Measurements from ENCODE around the gene PGAP6.
"Not testable (repeated sequence)": the region's sequence is repeated elsewhere in the genome, so short reads cannot be mapped to it uniquely, and the experiment has no call there.

PGAP6 gene

DNA sequence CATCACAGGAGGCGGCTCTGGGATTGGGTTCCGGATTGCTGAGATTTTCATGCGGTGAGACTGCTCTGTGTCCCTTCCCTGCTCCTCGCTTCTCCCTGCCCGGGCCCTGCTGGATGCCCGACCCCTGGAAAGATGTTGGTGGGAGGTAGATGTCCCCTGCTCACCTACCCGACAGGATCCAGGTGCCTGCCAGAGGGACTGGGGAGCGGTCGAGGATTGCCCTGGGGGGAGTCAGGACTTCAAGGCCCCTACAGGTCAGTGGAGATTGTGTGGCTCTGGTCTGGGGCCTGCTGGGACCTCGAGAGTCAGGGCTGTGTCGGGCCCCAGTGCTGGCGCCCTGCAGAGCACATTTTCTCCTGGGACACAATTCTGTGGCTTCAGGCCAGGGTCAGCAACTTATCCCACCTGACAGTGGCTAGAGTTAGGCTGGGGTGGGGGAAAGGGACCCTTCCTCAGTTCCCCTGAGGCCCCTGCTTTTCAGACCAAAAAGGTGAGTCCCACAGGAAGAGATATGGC is 23.3 kb upstream of the PGAP6 start:
- in situ Hi-C loops (cut with MboI; ENCODE audit: low sequenced_read_pairs) = no loop called here

DNA sequence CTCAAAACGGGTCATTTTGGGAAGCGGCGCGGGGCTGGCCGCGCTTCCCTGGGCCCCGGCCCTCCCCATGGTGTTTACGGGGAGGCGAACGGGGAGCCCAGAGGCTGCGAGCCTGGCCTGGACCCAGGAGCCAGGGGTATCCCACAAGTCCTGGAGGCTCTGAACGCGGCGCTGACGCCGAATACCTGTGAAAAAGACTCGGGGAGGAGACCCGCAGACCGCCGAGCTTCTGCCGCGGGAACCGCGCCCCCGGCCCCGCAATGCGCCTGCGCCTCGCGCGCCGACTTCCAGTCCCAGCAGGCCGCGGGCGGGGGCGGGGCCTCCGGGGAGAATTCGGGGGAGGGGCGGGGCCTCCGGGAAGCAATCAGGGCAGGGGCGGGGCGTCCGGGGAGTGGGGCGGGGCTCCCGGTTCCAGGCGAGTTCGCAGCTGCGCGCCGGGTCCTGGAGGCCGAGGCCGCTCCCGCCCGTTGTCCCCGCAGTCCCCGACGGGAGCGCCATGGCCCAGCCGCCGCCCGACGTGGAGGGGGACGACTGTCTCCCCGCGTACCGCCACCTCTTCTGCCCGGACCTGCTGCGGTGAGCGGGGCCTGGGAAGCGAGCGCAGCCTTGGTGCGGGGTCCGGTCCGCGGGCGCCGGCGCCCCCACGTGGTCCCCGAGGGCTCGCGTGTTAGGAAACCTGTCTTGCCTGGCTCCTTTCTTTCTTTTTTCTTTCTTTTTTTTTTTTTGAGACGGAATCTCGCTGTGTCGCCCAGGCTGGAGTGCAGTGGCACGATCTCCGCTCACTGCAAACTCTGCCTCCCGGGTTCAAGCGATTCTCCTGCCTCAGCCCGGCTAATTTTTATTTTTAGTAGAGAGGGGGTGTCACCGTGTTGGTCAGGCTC is 19.9 kb upstream of the PGAP6 start, which contains the start of gene DECR2:
DECR2 (plus strand) TSS at position 418 of the 881 bp plus-strand sequence; CDS start at position 497, 79 bp downstream.
- in situ Hi-C loops (cut with MboI; ENCODE audit: low sequenced_read_pairs) = no loop called here

DNA sequence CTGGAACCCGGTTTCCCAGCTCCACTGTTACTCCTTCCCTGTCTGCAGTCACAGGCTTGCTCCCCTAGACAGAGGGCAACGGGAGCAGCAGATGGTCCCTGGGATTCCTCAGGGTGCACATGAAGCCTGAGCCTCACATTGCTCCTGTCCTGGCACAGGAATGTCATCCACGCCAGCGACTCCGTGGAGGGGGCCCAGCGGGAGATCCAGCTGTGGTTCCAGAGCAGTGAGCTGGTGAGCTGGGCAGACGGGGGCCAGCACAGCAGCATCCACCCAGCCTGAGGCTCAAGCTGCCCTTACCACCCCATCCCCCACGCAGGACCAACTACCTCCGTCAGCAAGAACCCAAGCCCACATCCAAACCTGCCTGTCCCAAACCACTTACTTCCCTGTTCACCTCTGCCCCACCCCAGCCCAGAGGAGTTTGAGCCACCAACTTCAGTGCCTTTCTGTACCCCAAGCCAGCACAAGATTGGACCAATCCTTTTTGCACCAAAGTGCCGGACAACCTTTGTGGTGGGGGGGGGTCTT is 18.3 kb upstream of the PGAP6 start:
- in situ Hi-C loops (cut with MboI; ENCODE audit: low sequenced_read_pairs) = no loop called here

DNA sequence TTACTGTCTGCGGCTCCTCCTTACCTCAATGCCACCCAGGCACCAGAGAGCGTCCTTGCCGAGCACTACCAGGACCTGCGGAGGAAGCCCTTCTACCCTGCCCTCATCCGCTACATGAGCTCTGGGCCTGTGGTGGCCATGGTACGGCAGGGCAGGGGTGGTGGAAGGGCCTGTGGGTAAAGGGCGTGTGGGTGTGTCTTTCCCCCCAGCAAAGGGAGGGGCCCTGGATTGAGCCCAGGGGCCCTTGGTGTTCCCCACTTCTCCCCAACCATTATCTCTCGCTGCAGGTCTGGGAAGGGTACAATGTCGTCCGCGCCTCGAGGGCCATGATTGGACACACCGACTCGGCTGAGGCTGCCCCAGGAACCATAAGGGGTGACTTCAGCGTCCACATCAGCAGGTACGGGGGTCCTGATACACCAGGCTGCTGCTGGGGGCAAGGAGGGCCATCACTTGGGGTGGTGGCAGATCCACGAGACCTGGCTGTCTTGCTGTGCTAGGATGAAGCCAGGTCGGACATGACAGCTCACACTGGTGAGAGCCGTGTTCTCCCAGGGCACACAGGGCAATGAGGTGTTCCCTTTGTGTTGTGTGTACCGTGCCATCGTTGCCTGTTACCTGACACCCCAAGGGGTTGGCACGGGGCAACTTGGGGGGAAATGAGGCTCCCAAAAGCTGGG is 17.7 kb upstream of the PGAP6 start:
- in situ Hi-C loops (cut with MboI; ENCODE audit: low sequenced_read_pairs) = no loop called here

DNA sequence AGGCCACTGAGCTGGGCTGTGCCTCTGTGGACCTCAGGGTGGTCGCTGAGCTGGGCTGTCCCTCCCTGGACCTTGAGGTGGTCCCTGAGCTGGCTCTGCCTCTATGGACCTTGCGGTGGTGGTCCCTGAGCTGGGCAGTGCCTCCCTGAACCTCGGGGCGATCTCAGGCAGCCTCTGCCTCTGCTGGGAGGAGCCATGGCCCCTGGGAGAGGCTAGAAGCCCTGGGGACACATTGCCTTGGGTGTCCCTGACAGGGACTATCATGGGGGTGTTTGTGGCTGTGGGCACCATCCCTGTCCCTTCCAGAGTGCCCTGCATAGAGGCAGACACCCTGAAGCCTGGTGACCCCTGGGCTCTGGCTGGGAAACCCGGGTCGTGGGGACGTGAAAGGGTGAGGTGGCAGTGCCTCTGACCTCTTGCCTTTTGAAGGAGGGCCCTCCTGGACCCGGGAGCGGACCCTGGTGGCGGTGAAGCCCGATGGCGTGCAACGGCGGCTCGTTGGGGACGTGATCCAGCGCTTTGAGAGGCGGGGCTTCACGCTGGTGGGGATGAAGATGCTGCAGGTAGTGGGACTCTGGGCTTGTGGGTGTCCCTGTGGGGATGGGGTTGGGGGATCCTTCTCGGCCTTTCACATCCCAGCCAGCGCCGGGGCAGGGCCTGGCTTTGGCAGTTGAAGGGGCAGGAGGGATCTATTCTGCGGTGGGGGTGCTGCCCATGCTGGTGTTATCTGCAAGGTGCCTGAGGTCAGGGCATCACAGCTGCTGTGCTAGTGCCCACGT is 17.0 kb upstream of the PGAP6 start:
- in situ Hi-C loops (cut with MboI; ENCODE audit: low sequenced_read_pairs) = no loop called here

DNA sequence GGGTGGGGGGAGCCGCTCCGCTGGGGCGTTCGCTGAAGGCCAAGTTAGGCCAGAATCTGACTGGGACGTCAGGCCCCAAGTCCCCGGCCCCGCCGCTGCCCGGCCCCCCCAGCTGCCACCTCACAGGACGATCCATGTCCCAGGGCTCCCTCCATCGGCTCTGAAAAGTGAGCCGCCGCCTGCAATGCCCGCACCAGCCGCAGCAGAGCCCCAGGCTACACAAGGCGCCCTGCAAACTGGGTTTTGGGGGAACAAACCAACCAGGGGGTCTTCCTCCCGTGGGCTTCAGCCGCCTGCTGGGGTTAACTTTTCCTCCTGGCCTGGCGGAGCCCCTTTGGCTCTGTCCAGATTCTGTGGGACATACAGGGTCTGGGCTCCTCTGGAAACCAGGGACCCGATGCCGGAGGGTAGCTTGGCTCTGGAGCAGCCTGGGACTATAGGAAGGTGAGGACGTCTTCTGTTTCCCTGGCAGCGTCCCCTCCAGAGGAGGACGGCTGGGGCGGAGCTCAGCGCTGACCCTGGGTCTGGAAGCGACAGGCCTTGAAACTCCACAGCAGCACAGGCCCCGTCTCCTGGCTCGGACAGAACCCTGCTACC is 16.1 kb upstream of the PGAP6 start:
- in situ Hi-C loops (cut with MboI; ENCODE audit: low sequenced_read_pairs) = no loop called here

DNA sequence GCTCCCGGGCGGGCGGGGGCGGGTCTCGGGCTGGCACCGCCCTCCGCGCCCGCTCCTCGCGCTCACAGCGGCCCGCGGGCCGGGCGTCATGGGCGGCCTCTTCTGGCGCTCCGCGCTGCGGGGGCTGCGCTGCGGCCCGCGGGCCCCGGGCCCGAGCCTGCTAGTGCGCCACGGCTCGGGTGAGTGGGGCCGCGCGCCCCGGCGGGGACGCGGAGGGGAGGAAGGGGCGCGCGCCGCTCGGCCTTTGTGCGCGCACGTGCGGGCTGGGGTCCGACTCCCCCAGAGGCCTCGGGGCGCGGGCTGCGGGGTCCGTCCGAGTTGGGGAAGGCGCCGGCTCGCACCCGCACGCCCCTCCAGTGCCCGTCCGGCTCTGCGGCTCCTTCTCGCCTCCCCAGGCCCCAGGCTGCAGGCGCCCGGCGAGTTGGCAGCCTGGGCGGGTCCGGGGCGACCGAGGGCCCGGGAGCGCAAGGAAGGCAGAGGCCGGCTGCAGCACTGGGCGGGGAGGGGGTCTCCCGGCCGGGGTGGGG is 15.4 kb upstream of the PGAP6 start, which contains the start of gene NME4:
NME4 (plus strand) TSS at position 65 of the 527 bp plus-strand sequence; CDS start at position 89, 24 bp downstream.
- in situ Hi-C loops (cut with MboI; ENCODE audit: low sequenced_read_pairs) = no loop called here

DNA sequence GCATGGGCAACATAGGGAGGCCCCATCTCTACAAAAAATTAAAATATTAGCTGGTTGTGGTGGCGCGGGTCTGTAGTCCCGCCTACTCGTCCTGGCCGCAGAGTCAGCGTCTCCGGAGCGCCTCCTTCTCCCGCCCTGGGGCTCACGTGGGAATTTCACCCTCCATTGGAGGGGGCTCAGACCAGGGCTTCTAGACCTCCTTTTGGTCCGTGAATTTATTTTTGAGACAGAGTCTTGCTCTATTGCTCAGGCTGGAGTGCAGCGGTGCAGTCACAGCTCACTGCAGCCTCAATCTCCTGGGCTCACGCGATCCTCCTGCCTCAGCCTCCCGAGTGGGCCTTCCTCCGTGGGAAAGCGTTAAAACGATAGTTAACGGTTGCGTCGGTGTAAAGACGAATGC is 14.8 kb upstream of the PGAP6 start:
- in situ Hi-C loops (cut with MboI; ENCODE audit: low sequenced_read_pairs) = no loop called here

DNA sequence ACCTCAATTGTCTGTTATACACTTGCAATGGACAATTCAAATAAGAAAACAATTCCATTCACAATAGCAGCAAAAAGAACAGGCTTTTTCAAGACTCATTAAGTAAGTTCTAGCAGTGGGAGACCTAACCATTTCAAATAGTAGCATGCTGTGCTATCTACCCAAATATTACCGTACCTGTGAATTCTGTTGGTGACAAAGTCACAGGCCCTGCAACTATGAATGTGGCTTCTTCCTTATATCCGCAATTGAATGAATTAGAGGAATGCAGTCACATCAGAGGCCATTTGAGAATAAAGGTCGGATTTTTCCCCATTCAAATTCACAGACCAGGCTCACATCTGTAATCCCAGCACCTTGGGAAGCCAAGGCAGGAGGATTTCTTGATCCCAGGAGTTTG is 14.4 kb upstream of the PGAP6 start:
- in situ Hi-C loops (cut with MboI; ENCODE audit: low sequenced_read_pairs) = no loop called here

DNA sequence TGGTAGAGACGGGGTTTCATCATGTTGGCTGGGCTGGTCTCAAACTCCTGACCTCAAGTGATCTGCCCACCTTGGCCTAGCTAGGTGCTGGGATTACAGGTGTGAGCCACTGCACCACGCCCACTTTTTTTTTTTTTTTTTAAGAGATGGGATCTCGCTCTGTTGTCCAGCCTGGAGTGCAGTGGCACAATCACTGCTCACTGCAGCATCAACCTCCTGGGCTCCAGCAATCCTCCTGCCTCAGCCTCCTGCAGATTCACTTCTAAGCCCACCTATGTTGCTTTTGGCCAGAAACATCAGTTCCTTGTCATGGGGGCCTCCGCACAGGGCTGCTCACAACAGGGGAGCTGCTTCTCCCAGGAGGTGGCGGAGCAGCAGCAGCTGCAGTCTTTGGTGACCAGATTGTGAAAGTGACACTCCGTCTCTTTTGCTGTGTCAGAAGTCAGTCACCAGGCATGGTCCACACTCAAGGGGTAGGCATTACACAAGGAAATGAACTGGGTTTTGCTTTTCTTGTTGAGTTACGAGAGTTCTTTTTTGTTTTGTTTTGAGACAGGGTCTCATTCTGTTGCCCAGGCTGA is 10.8 kb upstream of the PGAP6 start:
- in situ Hi-C loops (cut with MboI; ENCODE audit: low sequenced_read_pairs) = no loop called here

DNA sequence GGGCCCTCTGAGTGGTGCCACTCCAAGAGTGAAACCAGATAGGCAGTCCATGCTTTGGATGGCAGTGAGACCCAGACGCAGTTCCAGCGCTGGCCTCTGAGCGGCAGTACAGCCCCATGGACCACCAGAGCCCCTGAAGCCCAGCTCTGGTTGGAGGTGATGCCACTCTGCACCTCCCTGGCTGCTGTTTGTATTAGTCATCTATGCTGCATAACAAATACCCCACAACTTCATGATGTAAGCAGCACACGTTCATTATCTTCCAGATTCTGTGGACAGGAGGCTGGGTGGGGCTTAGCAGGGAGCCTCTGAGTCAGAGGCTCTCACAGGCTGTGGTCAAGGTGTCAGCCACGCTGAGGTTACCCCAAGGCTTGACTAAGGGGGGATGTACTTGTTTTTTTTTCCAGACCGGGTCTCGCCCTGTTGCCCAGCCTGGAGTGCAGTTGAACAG is 10.1 kb upstream of the PGAP6 start:
- in situ Hi-C loops (cut with MboI; ENCODE audit: low sequenced_read_pairs) = no loop called here

DNA sequence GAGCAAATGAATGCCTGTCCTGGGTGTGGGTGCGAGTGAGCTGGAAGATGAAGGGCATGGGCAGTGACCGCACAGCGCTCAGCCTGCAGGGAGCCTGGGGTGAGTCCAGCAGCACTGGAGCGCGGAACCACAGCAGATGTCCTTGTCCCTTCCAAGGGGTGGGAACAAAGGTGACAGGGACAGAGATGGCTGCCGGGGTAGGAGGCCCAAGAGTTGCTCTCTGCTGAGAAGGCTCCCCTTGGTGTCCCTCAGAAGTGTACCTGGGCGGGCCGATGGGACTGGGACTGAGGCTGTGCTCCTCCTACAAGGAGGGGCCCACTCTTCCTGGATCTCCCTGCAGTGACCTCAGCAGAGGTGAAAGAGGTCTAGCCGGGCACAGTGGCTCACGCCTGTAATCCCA is 7.6 kb upstream of the PGAP6 start:
- in situ Hi-C loops (cut with MboI; ENCODE audit: low sequenced_read_pairs) = no loop called here

DNA sequence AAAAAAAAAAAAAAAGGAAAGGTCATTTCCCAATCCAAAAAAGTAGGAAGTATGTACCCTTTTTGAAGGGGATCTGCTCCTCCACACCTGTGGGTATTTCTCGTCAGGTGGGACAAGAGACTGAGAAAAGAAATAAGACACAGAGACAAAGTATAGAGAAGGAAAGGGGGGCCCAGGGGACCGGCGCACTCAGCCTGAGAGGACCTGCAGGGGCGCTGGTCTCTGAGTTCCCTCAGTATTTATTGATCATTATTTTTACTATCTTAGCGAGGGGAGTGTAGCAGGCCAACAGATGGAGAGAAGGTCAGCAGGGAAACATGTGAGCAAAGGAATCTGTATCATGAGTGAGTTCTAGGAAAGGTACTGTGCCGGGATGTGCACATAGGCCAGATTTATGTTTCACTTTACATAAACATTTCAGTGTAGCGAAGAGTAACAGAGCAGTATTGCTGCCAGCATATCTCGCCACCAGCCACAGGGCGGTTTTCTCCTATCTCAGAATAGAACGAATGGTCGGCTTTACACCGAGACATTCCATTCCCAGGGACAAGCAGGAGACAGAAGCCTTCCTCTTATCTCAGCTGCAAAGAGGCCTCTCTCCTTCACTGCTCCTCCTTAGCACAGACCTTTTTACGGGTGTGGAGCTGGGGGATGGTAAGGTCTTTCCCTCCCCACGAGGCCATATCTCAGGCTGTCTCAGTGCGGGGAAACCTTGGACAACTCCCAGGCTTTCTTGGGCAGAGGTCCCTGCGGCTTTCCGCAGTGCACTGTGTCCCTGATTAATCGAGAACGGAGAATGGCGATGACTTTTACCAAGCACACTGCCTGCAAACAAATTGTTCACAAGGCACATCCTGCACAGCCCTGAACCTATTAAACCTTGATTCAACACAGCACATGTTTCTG is 6.2 kb upstream of the PGAP6 start:
- in situ Hi-C loops (cut with MboI; ENCODE audit: low sequenced_read_pairs) = not testable (repeated sequence)

DNA sequence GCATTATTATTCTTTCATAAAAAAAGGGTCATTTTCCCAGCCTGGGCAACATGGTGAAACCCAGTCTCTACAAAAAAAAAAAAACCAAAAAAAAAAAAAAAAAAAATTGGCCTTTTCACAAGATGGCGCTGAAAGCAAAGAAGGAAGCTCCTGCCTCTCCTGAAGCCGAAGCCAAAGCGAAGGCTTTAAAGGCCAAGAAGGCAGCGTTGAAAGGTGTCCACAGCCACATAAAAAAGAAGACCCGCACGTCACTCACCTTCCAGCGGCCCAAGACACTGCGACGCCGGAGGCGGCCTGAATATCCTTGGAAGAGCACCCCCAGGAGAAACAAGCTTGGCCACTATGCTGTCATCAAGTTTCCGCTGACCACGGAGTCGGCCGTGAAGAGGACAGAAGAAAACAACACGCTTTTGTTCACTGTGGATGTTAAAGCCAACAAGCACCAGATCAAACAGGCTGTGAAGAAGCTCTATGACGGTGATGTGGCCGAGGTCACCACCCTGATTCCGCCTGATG is 4.9 kb upstream of the PGAP6 start:
- in situ Hi-C loops (cut with MboI; ENCODE audit: low sequenced_read_pairs) = no loop called here

DNA sequence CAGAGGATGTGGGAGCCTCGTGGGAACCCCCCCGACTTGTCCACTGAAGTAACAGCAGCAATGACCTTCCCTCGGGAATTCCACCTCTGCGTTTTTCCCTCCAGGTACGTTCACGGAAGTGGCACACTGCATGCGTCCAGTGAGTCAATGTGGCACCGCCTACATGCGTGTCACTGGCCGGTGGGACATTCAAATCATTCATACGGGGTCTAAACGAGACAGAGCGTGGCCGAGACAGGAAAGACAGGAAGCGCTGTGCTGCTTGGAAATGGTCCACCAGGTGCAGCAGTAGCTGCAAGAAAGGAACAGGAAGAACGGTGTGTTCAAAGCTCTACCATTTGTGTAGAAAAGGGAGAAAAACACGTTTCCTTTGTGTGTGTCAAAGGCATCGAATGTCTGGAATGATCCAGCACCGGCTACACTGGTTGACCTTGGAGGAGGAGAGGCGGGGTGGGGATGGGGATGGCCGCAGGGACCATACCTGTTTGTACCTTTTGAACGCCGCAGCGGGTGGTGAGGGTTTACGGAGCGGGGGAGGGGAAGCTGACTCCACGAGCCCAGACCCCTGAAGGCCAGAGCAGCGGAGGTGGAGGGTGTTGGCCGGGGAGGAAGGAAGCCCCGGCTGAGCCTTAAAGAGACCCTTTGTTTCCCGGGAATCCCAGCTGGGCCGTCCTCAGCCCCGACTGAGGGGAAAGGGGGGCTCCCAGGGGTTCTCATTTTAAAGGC is 1.7 kb upstream of the PGAP6 start:
- in situ Hi-C loops (cut with MboI; ENCODE audit: low sequenced_read_pairs) = no loop called here

DNA sequence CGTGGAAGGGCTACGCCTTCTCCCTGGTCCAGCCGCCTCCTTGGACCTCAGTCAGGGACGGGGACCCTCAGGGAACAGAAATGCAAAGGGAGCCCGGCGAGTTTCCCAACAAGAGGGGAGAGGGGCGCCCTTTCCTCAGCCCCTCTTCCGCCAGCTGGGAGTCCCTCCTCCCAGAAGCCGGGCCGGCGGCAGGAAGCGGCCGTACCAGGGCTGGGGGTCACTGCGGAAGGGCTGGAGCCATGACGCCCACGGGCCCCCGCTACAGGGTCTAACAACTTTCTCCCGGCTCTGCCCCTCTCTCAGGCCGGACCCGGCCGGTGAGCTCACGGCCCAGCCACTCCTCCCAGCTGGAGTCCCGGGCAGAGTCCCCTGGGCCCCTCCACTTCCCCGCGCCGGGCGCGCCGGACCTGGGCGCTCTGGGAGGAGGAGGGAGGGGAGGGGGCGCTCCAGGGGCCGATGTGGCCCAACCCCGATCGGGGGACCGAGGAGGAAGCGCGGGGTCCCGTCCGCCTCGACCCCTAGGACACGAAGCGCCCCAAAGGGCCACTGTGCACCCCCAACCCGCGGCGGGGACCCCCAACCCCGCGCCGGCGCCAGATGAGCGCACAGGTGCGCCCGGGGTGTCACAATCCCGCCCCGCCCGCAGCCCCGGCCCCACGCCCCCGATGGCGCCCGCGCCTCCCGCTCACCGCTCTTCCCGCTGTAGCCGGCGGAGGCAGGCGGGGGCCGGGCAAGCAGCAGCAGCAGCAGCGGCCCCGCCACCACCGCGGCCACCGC is 578 bp downstream of the PGAP6 start:
- in situ Hi-C loops (cut with MboI; ENCODE audit: low sequenced_read_pairs) = no loop called here

DNA sequence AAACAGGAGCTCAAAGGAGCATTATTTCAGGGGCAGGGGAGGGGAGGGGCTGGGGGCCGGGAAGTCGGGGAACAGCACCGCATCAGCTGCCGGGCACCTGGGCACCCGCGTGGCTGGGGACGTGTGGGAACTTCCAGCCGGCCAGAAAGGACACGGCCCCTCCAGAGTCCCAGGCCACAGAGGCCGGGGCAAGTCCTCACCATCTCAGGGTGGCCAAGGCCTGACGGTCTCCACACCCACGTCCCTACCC is 1.1 kb downstream of the PGAP6 start:
- in situ Hi-C loops (cut with MboI; ENCODE audit: low sequenced_read_pairs) = no loop called here
